A549 (cell line): ENCODE data around the gene TMPRSS6. TPM values are rescaled to one million over a fixed set of nuclear protein-coding genes. Genes with fewer than 3 reads are reported as not detected.

Experiments used
- ATAC-seq, 2 experiments: fragments of 200-7000 bp in 1 of 2; fragments of >200 bp in 1 of 2; cut with Nextera tagmentation in 1 of 2; cut with Tn5 transposase in 1 of 2; 3 replicates each; pipeline versions ENCODE4 v1.8.0 to v1.9.1; 2018 to 2020; ENCODE audit warnings: mild to moderate bottlenecking in 1 of 2, moderate library complexity in 1 of 2
- CTCF ChIA-PET: fragments of 300-600 bp; sonication (Branson Sonifier 250); formaldehyde crosslinking; extraction: SDS; loops from one replicate; lab custom pipeline; 2021; ENCODE audit warnings: antibody characterized with exemption, inconsistent platforms; lab: Yijun Ruan, JAX
- POLR2A ChIA-PET: fragments of 350-600 bp; formaldehyde crosslinking; extraction: SDS; loops from one replicate; lab custom pipeline; 2021; ENCODE audit warnings: antibody characterized with exemption, inconsistent platforms; lab: Yijun Ruan, JAX
- DNase-seq, 2 experiments: peaks; one replicate each; pipeline versions ENCODE4 v3.0.0 to v3.0.0-alpha.2; 2011 to 2016; ENCODE audit warnings: low read depth in 1 of 2, low spot score in 1 of 2
- FAIRE-seq: peaks from 2 replicates; lab custom pipeline; 2011; peaks lifted over from hg19 to GRCh38; lab: Jason Lieb, UNC
- H3K27ac ChIP-seq, 2 experiments: fragments of >200 bp; sonication (Bioruptor Twin); formaldehyde crosslinking; 3 replicates each; pipeline ENCODE4 v1.5.1; 2016 to 2017
- H3K4me1 ChIP-seq: fragments of >200 bp; sonication (Bioruptor Twin); formaldehyde crosslinking; 3 replicates; pipeline ENCODE4 v1.6.1; 2016
- H3K4me2 ChIP-seq: fragments of >200 bp; sonication (Bioruptor Twin); formaldehyde crosslinking; 3 replicates; pipeline ENCODE4 v1.6.1; 2016
- H3K4me3 ChIP-seq: fragments of >200 bp; sonication (Bioruptor Twin); formaldehyde crosslinking; 3 replicates; pipeline ENCODE4 v1.5.1; 2016
- H3K9me3 ChIP-seq: fragments of >200 bp; sonication (Bioruptor Twin); formaldehyde crosslinking; 3 replicates; pipeline ENCODE4 v1.6.1; 2016
- EHMT2 ChIP-seq: fragments of 200-600 bp; sonication (generic); IDR thresholded peaks from 2 replicates; pipeline ENCODE4 v1.6.1; 2016; ENCODE audit warnings: antibody characterized with exemption, low read depth, mild to moderate bottlenecking, moderate library complexity
- EP300 ChIP-seq, 2 experiments: fragments of >200 bp; sonication (Bioruptor Twin); formaldehyde crosslinking; IDR thresholded peaks; 2 replicates in 1 of 2; 3 replicates in 1 of 2; pipeline ENCODE4 v1.6.1; 2016 to 2017
- FOSL2 ChIP-seq, 2 experiments: fragments of 450-650 bp in 1 of 2; fragments of >200 bp in 1 of 2; sonication (Bioruptor Twin) in 1 of 2; formaldehyde crosslinking; IDR thresholded peaks; 2 replicates each; pipeline versions ENCODE4 v1.5.0 to v1.6.1; 2016 to 2020; ENCODE audit warnings: mild to moderate bottlenecking in 1 of 2, moderate library complexity in 1 of 2
- FOXS1 ChIP-seq: fragments of 250-450 bp; sonication (Bioruptor Pico); IDR thresholded peaks from 2 replicates; pipeline ENCODE4 v1.5.0; 2020; ENCODE audit warnings: mild to moderate bottlenecking, moderate library complexity
- GATA3 ChIP-seq: IDR thresholded peaks from 2 replicates; pipeline ENCODE4 v1.6.1; 2012; ENCODE audit warnings: borderline replicate concordance
- HOXA7 ChIP-seq: fragments of 250-450 bp; sonication (Bioruptor Pico); IDR thresholded peaks from 2 replicates; pipeline ENCODE4 v1.5.0; 2020; ENCODE audit warnings: mild to moderate bottlenecking, moderate library complexity
- HOXB5 ChIP-seq: fragments of 250-450 bp; sonication (Bioruptor Pico); IDR thresholded peaks from 2 replicates; pipeline ENCODE4 v1.5.0; 2020; ENCODE audit warnings: mild to moderate bottlenecking, moderate library complexity
- KDM5A ChIP-seq: fragments of 200-600 bp; sonication (generic); IDR thresholded peaks from 2 replicates; pipeline ENCODE4 v1.6.1; 2016; ENCODE audit warnings: antibody characterized with exemption, mild to moderate bottlenecking
- MYC ChIP-seq: IDR thresholded peaks from 2 replicates; pipeline ENCODE4 v1.6.1; 2012; ENCODE audit warnings: mild to moderate bottlenecking, inconsistent platforms, low read length, improper control_type of control experiment, borderline replicate concordance
- NPAS2 ChIP-seq: fragments of 250-450 bp; sonication (Bioruptor Pico); IDR thresholded peaks from 2 replicates; pipeline ENCODE4 v1.8.0; 2022; ENCODE audit warnings: mild to moderate bottlenecking, moderate library complexity, borderline replicate concordance
- PHF8 ChIP-seq: fragments of 200-600 bp; sonication (generic); IDR thresholded peaks from 2 replicates; pipeline ENCODE4 v1.6.1; 2016; ENCODE audit warnings: low read depth, mild to moderate bottlenecking, antibody characterized with exemption, moderate library complexity, borderline replicate concordance
- POLR2AphosphoS2 ChIP-seq: conservative IDR thresholded peaks from 2 replicates; pipeline ENCODE4 v1.6.1; 2012; ENCODE audit warnings: low read length, improper control_type of control experiment, inconsistent platforms
- RAD21 ChIP-seq, 2 experiments: fragments of >200 bp in 1 of 2; sonication (Bioruptor Twin) in 1 of 2; formaldehyde crosslinking in 1 of 2; IDR thresholded peaks in 1 of 2; conservative IDR thresholded peaks in 1 of 2; 2 replicates in 1 of 2; 3 replicates in 1 of 2; pipeline ENCODE4 v1.6.1; 2012 to 2018; ENCODE audit warnings: inconsistent platforms in 1 of 2
- SMC3 ChIP-seq: fragments of >200 bp; sonication (Bioruptor Twin); formaldehyde crosslinking; IDR thresholded peaks from 3 replicates; pipeline ENCODE4 v1.6.1; 2018; ENCODE audit warnings: inconsistent platforms
- TFCP2L1 ChIP-seq: fragments of 250-450 bp; sonication (Bioruptor Pico); IDR thresholded peaks from 2 replicates; pipeline ENCODE4 v1.5.0; 2021; ENCODE audit warnings: mild to moderate bottlenecking
- ZFP36 ChIP-seq: fragments of 450-650 bp; IDR thresholded peaks from 2 replicates; pipeline ENCODE4 v1.6.1; 2014; ENCODE audit warnings: borderline replicate concordance; ENCODE audit not compliant: partially characterized antibody
- WGBS: methylation state at CpG from one replicate; pipeline ENCODE4 v1.1.6; 2017; ENCODE audit errors: missing lambda C conversion rate; 5-methylcytosine and 5-hydroxymethylcytosine counted together
- polyA plus RNA-seq, 4 experiments: library from polyadenylated mRNA; depleted of rRNA in 3 of 4; stranded (reverse); fragments of >200 nt; fragmentation: RNase III in 1 of 4; extraction: RNeasy Plus Mini Kit Qiagen cat#74134 plus additional on column Dnase treatment in 1 of 4; gene quantifications; 2 replicates in 3 of 4; 3 replicates in 1 of 4; pipeline ENCODE4 v1.2.3, GENCODE V29; 2011 to 2017
- TF ChIP-seq, protein P1 (sequence below): fragments of 250-450 bp; sonication (Bioruptor Pico); IDR thresholded peaks from 2 replicates; pipeline ENCODE4 v1.5.0; 2021; ENCODE audit warnings: mild to moderate bottlenecking, moderate library complexity, borderline replicate concordance
- TF ChIP-seq, protein P2 (sequence below): IDR thresholded peaks from 2 replicates; pipeline ENCODE4 v1.6.1; 2012

Gene TMPRSS6
- polyA plus RNA-seq, 2 of the 4 experiments (the other 2 are of a cell fraction), result not detected

DNA sequence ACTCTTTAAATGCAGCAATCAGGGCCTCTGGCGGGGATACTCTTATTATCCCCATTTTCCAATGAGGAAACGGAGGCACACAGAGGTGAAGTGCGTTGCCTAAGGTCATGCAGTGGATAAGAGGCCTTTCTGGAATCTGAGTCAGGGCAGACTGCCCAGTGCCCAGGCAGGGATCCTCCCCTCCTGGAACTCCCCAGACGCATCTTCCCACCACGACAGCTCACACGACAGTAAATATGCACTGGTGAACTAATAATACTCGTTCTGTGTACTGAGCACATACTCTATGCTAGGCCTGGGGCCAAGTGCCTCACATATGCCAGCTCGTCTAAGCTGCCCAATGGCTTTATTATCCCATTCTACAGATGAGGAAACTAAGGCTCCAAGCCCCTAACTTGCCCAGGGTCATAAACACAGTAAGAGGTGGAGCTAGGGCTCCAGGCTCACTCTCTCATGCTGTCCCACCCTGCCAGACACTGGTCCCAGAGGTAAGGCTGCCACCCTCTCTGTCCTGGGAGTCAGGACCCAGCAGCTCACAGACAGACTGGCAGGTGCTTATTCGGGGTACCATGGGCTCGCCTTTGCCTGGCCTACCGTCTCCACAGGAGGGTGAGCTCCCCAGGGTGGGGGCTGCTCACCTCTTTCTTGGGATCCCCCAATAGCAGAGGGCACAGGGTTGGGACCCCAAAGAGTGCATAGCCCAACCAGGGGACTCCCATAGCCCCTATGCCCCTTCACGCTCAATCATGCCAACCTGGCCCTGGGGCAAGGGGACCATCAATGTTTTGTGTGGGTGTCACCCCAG, 37.9 kb upstream of the TMPRSS6 start:
- WGBS, result 57% methylated on average over 10 of the region's 12 CpGs
- Histone ChIP-seq H3K27ac (0 out of 6 replicates have a peak overlapping the region, but pooled peaks of 1 of the 2 experiments have one; percentile 14), H3K4me3 (no peak overlapping the region), H3K4me2 (no peak overlapping the region), H3K4me1 (peaks cover 12% of the 10 kb centered on the region; the same call in 2 of the 3 replicates), H3K9me3 (no peaks in the 10 kb centered on the region)
- ChIA-PET POLR2A (no interaction called here), CTCF (interaction anchor here (0.9 to 1.1 kb wide), 4 partner anchors 14 to 113 kb away, joined by 3 read pairs; no protein-coding TSS in a partner anchor)
- no peak for DNase-seq
- TF ChIP-seq EHMT2, result no peak
- no peak for TF ChIP-seq MYC
- no peak for TF ChIP-seq FOXS1 (CRISPR knock-in tag)
- no peak for TF ChIP-seq PHF8
- no peak for TF ChIP-seq NPAS2 (CRISPR knock-in tag)
- TF ChIP-seq, protein P1, sequence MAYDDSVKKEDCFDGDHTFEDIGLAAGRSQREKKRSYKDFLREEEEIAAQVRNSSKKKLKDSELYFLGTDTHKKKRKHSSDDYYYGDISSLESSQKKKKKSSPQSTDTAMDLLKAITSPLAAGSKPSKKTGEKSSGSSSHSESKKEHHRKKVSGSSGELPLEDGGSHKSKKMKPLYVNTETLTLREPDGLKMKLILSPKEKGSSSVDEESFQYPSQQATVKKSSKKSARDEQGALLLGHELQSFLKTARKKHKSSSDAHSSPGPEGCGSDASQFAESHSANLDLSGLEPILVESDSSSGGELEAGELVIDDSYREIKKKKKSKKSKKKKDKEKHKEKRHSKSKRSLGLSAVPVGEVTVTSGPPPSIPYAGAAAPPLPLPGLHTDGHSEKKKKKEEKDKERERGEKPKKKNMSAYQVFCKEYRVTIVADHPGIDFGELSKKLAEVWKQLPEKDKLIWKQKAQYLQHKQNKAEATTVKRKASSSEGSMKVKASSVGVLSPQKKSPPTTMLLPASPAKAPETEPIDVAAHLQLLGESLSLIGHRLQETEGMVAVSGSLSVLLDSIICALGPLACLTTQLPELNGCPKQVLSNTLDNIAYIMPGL (CRISPR knock-in tag), result no peak
- TF ChIP-seq KDM5A, result no peak
- no peak for TF ChIP-seq RAD21 (conservative IDR thresholded peaks at IDR 0.05 in 1 of 2, IDR thresholded peaks at IDR 0.05 in 1 of 2)
- ATAC-seq, result peak in 1 of 2 experiments; percentile 25; a peak in 2 of 6 replicates
- FAIRE-seq, result no peak

DNA sequence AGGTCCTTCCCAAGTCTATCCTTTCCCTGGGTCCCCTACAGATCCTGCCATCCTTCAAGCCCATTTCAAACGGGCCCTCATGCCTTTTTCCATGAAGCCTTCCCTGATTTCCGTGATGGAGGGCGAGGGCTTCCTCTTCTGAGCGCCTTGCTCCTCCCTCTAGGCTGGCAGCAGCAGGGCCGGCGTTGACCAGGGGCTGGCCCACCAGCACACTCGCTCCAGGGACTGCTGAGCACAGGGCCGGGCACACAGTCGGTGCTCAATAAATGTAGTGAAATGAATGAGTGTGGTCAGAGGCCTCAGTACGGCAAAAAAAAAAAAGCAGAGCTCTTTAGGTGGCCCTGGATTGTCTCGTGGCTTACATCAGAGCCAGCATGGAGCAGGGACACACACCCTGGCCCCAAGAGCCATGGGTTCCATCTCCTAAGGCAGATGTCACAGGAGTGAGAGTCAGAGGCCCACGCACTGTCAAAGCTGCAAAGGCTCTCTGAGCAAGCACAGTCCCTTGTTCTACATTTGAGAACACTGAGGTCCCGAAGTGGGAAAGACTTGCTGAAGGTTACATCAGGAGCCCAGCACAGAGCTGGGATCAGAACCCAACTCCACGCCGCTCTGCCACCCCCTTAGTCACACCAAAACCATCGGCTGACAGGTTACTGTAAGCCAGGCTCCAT, 37.1 kb upstream of the TMPRSS6 start:
- no peak overlapping the region for H3K4me2 ChIP-seq
- TF ChIP-seq TFCP2L1 (CRISPR knock-in tag) (no peak), HOXB5 (no peak), EP300 (IDR thresholded peaks at IDR 0.05) (no peak), POLR2AphosphoS2 (no peak)
- 75% methylated on average over 16 of the region's 16 CpGs for WGBS
- H3K9me3 ChIP-seq, result no peaks in the 10 kb centered on the region
- peaks cover 12% of the 10 kb centered on the region; the same call in 2 of the 3 replicates for H3K4me1 ChIP-seq
- ChIA-PET CTCF (interaction anchor here (0.9 to 1.1 kb wide), 4 partner anchors 9 to 114 kb away, joined by 3 read pairs; no protein-coding TSS in a partner anchor), POLR2A (no interaction called here)
- H3K27ac ChIP-seq, result 0 out of 6 replicates have a peak overlapping the region, but pooled peaks of 1 of the 2 experiments have one; percentile 14
- DNase-seq (no peak), ATAC-seq (no peak), FAIRE-seq (no peak)
- no peak overlapping the region for H3K4me3 ChIP-seq

DNA sequence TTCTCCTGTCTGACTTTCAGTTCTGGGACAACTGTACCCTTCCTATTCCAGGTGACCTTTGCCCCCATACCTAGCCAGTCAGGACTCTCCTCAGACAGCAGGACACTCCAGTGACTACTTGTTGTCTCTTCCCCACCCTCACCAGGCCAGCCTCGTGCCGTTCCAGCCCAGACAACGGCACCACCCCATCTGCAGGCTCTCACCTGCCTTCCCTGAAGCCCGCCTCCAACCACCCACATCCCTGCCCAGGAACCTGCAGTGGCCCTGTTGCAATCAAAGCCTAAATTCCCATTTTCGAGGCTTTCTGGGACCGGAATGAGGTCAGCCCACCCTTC, 36.5 kb upstream of the TMPRSS6 start:
- ChIA-PET POLR2A (interaction anchor here (0.6 kb wide), 1 partner anchor 18 kb away, joined by 3 read pairs; no protein-coding TSS in a partner anchor), CTCF (interaction anchor here (0.9 to 2.0 kb wide), 3 partner anchors 10 to 53 kb away, joined by 3 to 6 read pairs (median 3); no protein-coding TSS in a partner anchor)
- Histone ChIP-seq H3K4me2 (no peak overlapping the region), H3K4me3 (no peak overlapping the region), H3K4me1 (peaks cover 12% of the 10 kb centered on the region; the same call in 2 of the 3 replicates), H3K27ac (no peak overlapping the region), H3K9me3 (no peaks in the 10 kb centered on the region)
- no peak for DNase-seq
- WGBS, result 67% methylated on average over 4 of the region's 6 CpGs
- TF ChIP-seq, protein P2, sequence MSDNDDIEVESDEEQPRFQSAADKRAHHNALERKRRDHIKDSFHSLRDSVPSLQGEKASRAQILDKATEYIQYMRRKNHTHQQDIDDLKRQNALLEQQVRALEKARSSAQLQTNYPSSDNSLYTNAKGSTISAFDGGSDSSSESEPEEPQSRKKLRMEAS, result no peak
- TF ChIP-seq HOXA7 (CRISPR knock-in tag) (no peak), POLR2AphosphoS2 (no peak), ZFP36 (no peak), FOSL2 (IDR thresholded peaks at IDR 0.05) (no peak), FOSL2 (CRISPR knock-in tag; IDR thresholded peaks at IDR 0.05) (no peak), GATA3 (no peak), SMC3 (no peak)
- TF ChIP-seq, all 56 proteins: peak for 0
- FAIRE-seq (no peak), ATAC-seq (no peak)
